T follicular helper cell (primary cell): ENCODE measurements around the gene KMT2D.

Source experiments
- DNase-seq: peaks from one replicate; pipeline ENCODE4 v3.0.0-alpha.2; 2020; ENCODE audit warnings: low read depth

The KMT2D gene

DNA sequence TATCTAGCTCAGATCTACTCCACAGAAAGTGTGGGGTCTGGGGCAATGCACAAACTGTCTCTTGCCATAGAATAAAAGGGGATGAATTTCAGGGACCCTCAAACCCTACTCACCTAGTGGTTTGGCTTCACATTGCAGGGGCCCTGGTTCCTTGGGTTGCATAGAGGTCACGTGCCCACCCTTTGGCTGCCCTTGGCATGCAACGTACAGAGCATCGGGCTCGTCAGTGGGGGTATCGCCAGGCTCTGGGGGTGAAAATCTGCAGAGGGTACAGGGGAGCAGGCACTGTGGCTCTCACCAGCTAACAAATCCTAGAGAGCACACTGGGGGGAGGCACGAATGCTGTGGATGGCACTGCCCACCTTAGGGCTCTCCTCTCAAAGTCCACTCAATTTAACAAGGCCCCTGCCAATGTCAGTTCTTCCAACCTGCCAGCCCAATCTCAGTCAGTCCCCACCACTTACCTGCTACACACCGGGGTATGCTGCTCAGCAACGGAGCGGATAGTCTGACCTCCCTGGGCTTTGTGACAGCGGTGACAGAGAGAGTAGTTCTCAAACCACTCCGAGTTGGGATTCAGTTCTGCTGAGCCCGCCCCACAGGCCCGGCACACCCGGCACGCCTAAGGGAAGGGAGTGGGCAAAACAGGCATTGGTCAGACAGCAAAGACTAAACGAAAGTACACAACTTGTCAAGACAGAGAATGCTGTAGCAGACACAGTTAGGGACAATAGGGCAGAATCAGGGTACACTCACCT, 8.0 kb downstream of the KMT2D start:
- no peak for DNase-seq

DNA sequence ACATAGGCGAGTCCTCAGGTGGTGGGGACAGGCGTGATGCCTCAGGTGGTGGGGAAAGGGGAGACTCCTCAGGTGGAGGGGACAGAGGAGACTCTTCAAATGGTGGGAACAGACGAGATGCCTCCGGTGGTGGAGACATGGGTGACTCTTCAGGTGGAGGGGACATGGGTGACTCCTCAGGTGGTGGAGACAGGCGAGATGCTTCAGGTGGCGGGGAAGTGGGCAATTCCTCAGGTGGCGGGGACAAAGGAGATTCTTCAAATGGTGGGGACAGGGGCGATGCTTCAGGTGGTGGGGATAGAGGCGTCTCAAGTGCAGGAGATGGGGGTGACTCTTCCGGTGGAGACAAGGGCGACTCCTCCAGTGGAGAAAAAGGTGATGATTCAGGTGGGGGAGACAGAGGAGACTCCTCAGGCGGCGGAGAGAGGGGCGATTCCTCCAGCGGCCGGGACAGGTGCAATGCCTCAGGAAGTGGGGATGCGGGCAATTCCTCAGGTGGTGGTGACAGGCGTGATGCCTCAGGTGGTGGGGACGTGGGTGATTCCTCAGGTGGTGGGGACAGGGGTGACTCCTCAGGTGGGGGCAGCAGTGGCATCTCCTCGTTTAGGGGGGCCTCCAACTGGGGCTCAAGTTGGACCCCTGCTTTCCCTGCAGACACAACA, 8.7 kb downstream of the KMT2D start:
- DNase-seq = no peak

DNA sequence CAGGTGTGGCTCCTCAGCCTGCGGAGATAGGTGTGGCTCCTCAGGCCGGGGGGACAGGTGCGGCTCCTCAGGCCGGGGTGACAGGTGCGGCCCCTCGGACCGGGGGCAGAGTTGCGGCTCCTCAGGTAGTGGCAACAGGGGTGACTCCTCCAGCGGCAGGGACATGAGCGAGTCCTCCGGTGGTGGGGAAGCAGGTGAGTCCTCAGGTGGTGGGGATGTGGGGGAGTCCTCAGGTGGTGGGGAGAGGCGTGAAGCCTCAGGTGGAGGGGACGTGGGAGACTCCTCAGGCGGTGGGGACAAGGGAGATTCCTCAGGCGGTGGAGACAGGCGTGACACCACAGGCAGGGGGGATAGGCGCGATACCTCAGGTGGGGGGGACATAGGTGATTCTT, 9.2 kb downstream of the KMT2D start:
- no peak for DNase-seq

DNA sequence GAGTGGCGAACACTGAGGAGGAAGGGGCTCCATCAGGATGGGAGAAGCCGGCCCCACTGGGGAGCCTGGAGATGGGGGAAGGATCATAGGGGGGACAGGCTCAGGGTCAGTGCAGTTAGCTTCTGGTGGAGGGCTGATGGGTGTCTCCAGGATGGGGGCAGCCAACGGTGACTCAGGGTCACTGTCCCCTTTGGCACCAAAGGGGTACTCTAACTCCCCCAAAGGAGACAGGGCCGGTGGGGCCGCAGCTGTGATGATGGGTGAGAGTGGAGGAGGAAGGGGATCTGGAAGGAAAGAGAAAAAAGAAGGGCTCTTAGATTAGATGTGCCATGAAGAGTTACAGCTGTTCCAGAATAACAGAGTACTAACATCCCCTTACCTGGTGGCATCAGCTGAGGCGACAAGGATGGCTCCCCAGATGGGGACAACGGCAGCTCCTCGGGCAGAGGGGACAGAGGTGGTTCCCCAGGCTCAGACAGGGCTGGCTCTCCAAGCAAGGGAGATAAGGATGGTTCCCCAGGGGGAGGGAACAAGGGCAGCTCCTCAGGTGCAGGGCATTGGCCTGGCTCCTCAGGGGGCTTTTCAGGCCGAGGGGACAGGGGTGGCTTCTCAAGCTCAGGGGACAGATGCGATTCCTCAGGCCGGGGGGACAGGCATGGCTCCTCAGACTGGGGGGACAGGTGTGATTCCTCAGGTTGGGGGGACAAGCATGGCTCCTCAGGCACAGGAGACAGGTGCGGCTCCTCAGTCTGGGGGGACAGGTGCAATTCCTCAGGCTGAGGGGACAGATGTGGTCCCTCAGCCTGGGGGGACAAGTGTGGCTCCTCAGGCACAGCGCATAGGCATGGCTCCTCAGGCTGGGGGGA, 9.9 kb downstream of the KMT2D start:
- no peak for DNase-seq

DNA sequence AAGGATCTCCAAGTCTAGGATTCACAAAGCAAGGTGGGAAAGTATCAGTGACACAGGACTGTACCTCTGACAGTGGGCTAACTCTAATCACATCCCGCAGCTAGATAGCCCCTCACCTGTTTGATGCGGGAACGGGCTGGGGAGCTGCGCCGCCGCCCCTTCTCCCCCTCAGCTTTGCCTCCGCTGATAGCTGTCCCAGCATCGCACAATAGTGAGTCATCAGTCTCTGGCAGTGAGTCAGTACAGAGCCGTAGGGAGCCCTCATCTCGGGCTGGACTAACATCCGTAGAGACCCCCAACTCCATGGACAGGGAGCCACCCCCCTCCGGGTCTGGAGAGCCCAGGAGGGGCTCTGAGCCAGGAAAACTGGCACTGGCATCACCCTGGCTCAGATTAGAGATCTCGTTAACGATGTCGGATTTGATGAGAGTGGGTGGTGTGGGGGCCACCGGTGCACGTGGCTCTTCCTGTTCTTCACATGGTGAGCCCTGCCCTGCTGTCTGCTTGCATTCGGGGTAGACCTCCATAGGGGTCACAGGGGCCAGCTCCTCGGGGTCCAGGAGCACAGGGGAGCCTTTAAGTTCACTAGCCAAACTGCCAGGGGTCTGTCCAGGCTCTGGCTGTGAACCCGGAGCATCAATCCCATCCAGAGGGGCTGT, 10.9 kb downstream of the KMT2D start:
- no peak for DNase-seq

DNA sequence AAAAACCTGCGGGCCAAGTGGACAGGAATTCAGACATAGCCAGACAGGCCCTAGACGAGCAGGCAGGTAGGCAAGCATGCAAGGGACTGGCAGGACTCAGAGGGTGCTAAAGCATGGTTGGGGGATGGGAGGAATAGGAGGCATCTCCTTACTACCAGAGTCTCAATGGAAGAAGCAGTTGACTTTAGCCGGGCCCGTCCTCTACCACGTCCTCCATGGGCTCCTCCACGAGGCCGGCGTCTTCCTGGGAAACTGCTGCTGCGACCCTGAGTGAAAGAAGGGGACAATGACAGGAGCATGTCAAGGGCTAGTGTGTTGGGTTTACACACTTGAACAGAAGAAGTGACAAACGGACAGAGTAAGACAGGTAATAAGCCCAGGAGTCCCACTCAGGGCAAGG, 11.6 kb downstream of the KMT2D start:
- DNase-seq = no peak

DNA sequence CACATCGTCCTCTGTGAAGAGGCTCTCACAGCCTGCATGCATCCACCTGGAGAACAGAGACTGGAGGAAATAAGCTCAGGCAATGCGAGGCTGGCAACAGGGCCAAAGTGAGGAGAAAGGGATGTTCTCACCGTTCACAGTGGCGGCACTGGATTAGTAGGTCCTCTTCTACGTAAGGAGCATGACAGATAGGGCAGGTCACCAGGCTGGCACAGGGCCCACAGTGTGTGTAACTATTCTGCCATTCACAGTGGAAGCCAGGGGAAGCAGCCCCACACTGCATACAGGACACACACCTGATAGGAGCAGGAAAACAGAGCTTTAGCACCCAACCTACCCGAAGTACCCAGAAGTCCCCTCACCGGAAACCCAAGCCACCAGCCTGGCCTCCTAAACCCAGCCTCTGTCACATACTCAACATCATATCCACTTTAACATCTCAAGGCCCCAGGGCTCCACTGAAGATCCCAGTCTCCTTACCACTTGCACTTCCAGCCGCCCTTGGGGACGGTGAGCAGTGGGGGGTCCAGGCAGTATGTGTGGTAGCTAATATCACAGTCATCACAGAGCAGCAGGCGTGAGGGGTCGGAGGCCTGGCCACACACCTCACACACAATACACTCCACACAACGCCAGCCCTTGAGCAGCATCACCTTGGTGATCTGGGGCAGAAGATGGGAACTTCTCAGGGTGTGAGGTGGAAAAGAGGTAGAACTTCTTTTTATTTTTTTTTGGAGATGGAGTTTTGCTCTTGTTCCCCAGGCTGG, 14.3 kb downstream of the KMT2D start:
- DNase-seq = no peak

DNA sequence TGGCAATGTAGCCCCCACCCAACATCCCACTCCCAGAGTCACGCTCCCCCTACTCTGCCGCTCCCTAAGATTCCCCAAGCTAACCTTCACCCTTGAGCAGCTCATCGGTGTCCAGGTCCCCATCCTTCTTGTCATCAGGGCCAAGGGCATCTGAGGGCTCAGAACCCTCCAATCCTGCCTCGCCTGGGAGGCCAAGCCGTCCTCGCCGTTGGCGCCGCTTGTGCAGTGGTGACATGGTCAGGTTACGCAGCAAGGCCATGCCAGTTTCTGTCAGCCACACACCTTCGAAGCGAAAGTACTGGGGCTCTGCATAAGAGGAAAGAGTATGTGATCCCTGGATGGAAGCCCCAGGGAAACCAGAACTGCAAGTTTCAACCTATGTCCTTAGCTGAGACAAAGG, 15.9 kb downstream of the KMT2D start:
- DNase-seq = no peak

DNA sequence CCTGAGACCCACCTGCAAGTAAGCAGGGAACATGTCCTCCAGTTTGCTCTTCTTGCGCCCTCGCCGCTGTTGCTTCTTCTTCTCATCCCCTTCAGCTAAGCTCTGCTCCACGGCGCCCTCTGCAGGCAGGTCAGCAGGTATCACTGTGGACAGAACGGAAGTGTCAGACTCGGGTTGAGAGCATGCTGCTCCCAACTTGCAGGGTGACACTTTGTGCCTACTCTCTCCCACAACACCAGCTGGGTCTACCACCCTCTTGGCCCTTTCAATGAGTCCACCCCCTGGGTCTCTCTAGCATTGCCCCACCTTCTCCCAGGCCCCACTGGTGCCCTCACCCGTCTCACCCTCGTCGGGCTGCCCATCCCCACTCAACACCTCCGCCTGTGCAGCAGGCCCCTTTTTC, 16.7 kb downstream of the KMT2D start:
- peak; percentile 74 for DNase-seq

DNA sequence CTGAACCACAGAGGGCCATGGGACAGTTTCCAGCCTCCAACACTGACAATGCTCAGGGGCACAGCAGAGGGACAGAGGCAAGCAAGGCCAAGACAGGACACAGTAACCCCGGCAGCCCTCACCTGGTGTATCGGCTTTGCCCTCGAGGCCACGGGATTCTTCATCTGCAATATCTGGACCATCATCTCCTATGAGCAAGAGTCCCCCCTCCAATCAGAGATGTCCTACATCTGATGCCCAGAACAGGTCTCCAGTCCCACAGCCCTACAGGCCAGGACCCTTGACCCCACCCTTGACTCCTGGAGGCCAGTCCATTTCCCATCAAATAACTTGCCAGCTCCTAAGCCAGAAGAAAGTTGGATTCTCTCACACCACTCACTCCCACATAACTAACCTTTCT, 17.4 kb downstream of the KMT2D start:
- DNase-seq = no peak

DNA sequence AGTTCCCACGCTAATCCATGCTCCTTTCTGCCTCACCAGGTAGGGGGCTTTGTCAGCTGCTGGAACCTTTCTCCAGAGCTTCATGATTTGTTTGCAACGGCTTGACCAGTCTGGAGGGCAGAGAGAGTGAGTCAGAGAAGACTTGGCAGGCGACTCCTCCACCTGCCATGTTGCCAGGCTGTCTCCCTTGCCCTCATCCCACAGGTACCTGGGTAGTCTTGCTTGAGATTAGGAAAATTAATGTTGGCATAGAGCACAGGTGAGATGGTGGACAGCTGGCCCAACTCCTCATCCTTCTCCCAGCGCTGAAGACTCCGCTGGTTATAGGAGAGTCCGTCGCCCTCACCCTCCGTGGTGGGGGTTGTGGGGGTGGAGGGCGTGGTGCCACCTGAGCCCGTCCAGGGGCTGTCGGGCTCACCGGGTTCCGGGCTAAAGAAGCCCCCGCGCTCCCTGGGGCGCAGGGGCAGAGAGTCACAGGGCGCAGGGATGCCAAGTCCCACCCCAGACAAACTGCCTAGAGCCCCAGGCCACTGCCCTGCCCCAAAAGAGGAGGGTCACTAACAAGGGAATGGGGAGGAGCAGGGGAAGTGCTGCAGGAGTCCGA, 18.6 kb downstream of the KMT2D start:
- no peak for DNase-seq

DNA sequence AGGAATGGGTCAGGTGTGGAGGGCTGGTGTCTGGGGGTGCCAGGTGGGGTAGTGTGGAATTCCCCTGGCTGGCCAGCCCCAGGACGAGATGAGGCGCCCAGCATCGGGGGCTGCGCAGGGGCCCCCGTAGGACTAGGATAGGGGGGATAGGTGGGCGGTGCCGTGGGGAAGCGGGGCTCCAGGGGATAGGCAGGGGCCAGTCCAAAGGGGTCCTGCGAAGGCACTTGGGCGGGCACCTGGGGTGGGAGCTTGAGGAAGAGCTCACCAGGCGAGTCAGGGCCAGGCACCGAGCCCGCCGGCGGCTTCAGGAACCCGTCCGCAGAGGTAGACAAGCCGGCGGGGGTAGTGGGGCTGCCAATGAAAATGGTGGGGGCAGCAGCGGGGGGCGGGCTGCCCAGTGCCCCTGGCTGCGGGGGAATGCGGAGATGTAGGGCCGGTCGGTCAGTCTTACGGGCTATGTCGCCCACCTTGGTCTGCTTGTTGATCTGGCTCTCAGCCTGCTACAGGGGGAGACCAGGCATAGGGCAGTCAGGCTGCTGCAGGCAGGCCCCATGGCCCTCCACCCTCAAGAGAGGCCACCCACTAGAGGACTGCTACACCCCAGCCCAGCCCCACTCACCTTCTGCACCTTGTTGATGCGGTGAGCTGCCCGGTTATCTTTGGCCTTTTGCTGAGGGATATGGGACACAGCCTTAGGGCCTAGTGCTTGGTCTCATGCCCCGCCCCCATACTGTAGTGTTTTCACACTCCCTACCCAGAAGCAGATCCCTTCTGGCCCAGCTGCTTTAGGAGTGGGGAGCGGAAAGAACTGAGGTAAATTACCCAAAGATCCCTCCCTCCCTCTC, 19.3 kb downstream of the KMT2D start:
- no peak for DNase-seq

DNA sequence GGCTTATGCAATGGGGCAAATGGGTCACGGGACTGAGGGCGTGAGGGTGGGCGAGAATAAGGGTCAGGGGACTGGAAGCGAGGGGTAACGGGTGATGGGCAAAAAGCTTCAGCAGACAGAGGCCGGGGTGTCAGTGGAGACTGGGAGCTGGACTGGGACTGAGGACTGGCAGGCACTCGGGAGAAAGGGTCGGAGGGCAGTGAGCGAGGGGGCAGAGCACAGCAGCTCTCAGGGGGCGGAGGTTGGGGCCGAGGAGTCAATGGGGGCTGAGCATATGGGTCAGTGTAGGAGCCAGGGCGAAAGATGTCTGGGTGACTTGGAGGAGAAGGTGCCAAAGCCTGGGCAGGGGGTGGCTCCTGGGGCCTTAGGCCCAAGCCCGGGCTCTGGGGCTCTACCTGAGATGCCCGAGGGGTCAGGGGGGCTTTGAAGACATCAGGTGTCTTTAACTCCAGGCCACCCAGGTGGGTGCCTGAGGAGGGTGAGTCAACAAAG, 20.2 kb downstream of the KMT2D start:
- DNase-seq = no peak

DNA sequence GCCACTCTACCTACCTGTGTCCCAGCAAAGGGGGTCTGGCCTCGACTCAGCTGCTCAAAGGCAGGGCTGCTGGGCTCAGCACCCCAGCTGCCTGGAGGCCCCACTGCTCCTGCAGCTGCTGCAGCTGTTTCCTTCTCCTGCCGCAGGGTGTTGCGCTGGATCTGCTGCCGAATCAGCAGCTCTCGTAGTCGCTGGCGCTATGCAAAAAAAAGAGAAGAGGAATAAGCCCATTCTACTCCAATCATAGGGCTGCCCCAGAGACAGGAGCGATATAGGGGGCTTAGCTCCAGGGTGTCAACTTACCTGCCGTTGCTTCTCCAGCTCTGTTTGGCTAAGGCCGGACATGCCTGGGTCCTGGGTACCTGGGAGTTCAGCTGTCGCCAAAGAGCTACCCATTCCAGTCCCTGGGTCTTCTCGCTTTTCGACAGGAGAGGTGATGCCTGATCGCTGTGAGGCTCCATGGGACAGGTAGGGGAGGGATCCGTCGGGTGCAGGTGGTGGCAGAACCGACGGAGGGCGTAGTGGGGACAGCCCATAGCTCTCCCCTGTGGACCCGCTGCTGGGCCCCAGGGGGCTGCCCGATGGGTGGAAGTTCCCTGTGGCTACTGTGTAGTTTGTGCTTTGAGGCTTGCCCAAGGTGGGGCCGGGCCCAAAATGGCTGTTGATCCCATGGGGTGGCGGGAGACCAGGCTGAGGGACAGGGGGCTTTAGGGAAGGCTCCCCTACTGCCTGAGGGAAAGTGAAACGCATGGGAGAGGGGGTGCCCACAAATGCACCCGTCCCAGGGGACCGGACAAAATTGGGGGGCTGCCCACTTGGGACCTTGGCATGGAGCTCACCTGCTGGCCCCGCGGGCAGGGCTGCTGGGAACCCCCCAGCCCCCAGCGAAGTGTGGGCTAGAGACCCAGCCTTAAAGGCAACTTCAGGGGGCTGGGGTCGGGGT, 20.9 kb downstream of the KMT2D start:
- DNase-seq = no peak

DNA sequence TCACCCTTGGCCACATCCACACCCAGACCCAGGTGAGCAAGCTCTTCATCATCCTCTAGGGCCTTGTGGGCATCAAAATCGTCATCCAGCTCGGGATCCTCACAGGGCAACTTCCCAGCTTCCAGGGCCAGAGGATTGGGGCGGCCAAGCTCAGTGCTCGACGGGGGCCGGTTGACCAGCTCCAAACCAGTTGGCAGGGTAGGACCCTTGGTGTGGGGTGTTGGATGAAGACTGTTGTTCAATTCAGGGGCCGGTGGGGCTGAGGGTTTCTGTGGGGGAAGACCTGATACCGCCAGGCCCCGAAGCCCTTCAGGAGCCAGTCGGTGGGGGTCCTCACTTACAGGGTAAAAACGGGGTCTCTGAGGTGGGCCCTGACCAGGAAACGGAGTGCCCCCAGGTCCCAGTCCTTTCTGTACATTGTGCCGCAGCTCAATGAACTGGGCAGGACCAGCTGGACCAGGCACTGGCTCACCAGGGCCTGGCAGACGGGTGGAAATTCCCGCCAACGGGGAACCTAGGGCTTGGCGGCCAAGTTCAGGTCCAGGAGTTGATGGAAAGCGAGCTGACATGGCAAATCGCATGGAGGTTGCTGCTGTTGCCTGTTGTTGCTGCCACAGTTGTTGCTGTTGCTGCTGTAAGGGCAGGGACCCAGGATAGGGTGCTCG, 22.2 kb downstream of the KMT2D start:
- no peak for DNase-seq

DNA sequence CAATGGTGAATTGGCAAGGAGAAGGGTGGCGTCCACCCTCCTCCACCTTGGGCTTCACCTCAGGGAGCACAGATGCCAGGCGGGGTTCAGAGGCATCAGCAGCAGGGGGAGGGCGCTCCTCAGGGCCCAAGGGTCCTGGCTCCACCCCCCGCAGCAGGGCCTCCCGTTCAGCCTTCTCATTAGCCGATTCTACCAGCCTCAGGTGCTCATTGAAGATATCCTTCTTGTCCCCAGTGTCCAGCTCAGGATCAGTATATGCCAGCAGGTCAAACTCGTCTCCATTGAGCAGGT, 22.7 kb downstream of the KMT2D start:
- DNase-seq = no peak

DNA sequence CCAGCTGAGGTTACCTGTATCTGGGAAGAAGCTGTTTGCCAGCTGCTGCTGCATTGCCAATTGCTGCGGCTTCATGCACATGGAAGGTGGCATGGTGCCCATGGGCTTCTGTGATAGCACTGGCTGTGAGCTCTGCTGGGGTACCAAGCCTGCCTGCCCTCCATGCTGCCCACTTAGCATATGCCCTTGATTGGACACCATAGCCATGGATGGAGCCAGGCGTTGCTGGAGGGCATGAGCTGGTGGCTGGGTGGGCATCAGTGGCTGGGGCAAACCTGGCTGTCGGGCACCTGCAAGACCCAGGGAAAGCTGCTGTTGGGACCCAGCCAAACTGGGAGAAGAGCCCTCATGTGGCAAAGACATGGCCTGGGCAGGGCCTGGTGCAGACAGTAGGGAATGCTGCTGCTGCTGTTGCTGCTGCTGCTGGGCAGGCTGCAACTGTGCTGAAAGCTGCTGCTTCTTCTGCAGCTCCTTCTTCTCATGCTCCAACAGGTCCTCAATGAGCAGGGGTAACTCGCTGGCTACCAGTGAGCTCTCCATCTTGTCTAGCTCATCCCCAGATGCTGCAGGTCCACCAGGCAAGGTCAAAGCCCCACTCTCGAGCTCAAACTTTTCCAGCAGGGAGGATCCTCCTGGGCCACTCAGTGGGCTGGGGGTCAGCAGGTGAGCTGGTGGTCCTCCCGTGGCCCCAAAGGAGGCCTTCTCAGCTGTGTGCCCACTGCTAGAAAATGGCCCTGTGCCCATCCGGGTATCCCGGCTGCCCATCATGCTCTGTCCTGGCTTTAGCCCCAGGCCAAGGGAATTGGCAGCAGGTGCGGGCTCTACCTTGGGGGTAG, 23.3 kb downstream of the KMT2D start:
- DNase-seq = no peak

DNA sequence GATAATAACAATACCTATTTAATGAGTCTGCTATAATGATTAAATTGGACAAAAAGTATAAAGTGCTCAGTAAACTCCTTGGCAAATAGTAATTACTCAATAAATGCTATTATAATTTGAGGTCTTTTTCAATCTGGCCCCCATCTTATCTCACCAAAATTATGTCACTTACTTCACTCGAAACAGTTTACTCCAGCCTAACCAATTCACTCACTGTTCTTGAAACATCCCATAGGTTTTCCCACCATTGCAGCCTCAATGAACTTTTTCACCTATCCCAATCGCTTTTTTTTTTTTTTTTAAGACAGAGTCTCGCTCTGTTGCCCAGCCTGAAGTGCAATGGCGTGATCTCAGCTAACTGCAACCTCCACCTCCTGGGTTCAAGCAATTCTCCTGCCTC, 24.6 kb downstream of the KMT2D start:
- no peak for DNase-seq
